HepG2 (cell line): ENCODE measurements around the gene NLRP4. TPM values are rescaled to one million over a fixed set of nuclear protein-coding genes. Genes with fewer than 3 reads are reported as not detected.

Experiments
- ATAC-seq: fragments of 200-7000 bp; cut with Tn5 transposase; 3 replicates; pipeline ENCODE4 v1.9.1; 2020; ENCODE audit warnings: mild to moderate bottlenecking, moderate library complexity
- BruUV-seq: library from RNA; stranded (reverse); fragments of 400-500 nt; replicated peaks from 2 replicates; lab custom pipeline; 2021; lab: Mats Ljungman, UMichigan
- CTCF ChIA-PET: fragments of 300-600 bp; formaldehyde crosslinking; extraction: SDS; loops from one replicate; lab custom pipeline; 2021; ENCODE audit warnings: low total read pairs, inconsistent platforms, low intra/inter-chr PET ratio; lab: Yijun Ruan, JAX
- POLR2A ChIA-PET: fragments of 350-600 bp; sonication (Branson Sonifier 250); formaldehyde crosslinking; loops from one replicate; lab custom pipeline; 2020; ENCODE audit warnings: antibody characterized with exemption, inconsistent platforms; lab: Yijun Ruan, JAX
- DNase-seq: peaks from one replicate; pipeline ENCODE4 v3.0.0-alpha.2; 2015; ENCODE audit warnings: low spot score
- FAIRE-seq: peaks from 3 replicates; lab custom pipeline; 2011; peaks lifted over from hg19 to GRCh38; lab: Jason Lieb, UNC
- H2AFZ ChIP-seq: one replicate; pipeline ENCODE4 v1.6.1; 2011; ENCODE audit warnings: low read length, inconsistent platforms
- H3K27ac ChIP-seq: fragments of 300-600 bp; 3 replicates; pipeline ENCODE4 v1.8.0; 2011; ENCODE audit warnings: mixed run types, mild to moderate bottlenecking, mixed read lengths, low read length, inconsistent platforms; ENCODE audit not compliant: insufficient read depth; ENCODE audit errors: extremely low read length
- H3K27me3 ChIP-seq, 2 experiments: fragments of 200-600 bp in 1 of 2; 2 replicates in 1 of 2; 3 replicates in 1 of 2; pipeline versions ENCODE4 v1.6.0 to v1.8.0; 2011; ENCODE audit warnings: low read length in 2 of 2, mild to moderate bottlenecking in 2 of 2, moderate library complexity in 2 of 2, inconsistent platforms in 1 of 2; ENCODE audit not compliant: insufficient read depth in 2 of 2, control insufficient read depth in 1 of 2
- H3K36me3 ChIP-seq, 2 experiments: fragments of 200-600 bp in 1 of 2; replicated peaks in 1 of 2; 2 replicates in 1 of 2; 3 replicates in 1 of 2; pipeline versions ENCODE4 v1.5.1 to v1.8.0; 2011; ENCODE audit warnings: low read length in 2 of 2, inconsistent platforms in 1 of 2; ENCODE audit not compliant: insufficient read depth in 2 of 2, control insufficient read depth in 1 of 2
- H3K4me1 ChIP-seq: 2 replicates; pipeline ENCODE4 v1.5.1; 2012; ENCODE audit warnings: low read length, inconsistent platforms; ENCODE audit not compliant: insufficient read depth
- H3K4me2 ChIP-seq: 2 replicates; pipeline ENCODE4 v1.6.0; 2011; ENCODE audit warnings: low read depth, low read length, inconsistent platforms
- H3K4me3 ChIP-seq, 3 experiments: fragments of 200-600 bp in 1 of 3; sonication (generic), shearing (Covaris generic) in 1 of 3; replicated peaks in 1 of 3; 2 replicates each; pipeline ENCODE4 v1.5.1; 2011 to 2016; ENCODE audit warnings: low read length in 3 of 3, inconsistent platforms in 2 of 3, low read depth in 2 of 3, mild to moderate bottlenecking in 2 of 3, control low read depth in 1 of 3, mixed read lengths in 1 of 3; ENCODE audit not compliant: insufficient read depth in 1 of 3
- H3K79me2 ChIP-seq: one replicate; pipeline ENCODE4 v1.6.1; 2011; ENCODE audit warnings: low read length, inconsistent platforms; ENCODE audit not compliant: insufficient read depth
- H3K9ac ChIP-seq: 2 replicates; pipeline ENCODE4 v1.6.0; 2011; ENCODE audit warnings: mild to moderate bottlenecking, low read depth, low read length, inconsistent platforms; ENCODE audit not compliant: insufficient read depth
- H3K9me3 ChIP-seq: 2 replicates; pipeline ENCODE4 v1.5.1; 2012; ENCODE audit warnings: mild to moderate bottlenecking, low read length
- H4K20me1 ChIP-seq: 2 replicates; pipeline ENCODE4 v1.6.0; 2011; ENCODE audit warnings: inconsistent platforms, mild to moderate bottlenecking, low read length, moderate library complexity; ENCODE audit not compliant: insufficient read depth
- AKAP8 ChIP-seq: sonication (generic); formaldehyde crosslinking; IDR thresholded peaks from 2 replicates; pipeline ENCODE4 v1.5.1; 2020; ENCODE audit warnings: mild to moderate bottlenecking, missing genetic modification reagents
- CHD4 ChIP-seq: fragments of 200-600 bp; sonication (generic); IDR thresholded peaks from 2 replicates; pipeline ENCODE4 v1.7.0; 2017; ENCODE audit warnings: mild to moderate bottlenecking, low read length, borderline replicate concordance
- HINFP ChIP-seq: sonication (generic); formaldehyde crosslinking; IDR thresholded peaks from 2 replicates; pipeline ENCODE4 v1.4.0; 2020; ENCODE audit warnings: low read depth, mild to moderate bottlenecking, missing genetic modification reagents
- HOXD1 ChIP-seq: sonication (generic); formaldehyde crosslinking; IDR thresholded peaks from 2 replicates; pipeline ENCODE4 v1.5.0; 2020; ENCODE audit warnings: missing genetic modification reagents
- KIAA2018 ChIP-seq: sonication (generic); formaldehyde crosslinking; IDR thresholded peaks from 2 replicates; pipeline ENCODE4 v1.5.0; 2020; ENCODE audit warnings: mild to moderate bottlenecking, missing genetic modification reagents, borderline replicate concordance
- MAF1 ChIP-seq: sonication (generic); formaldehyde crosslinking; IDR thresholded peaks from 2 replicates; pipeline ENCODE4 v1.5.0; 2020; ENCODE audit warnings: missing genetic modification reagents, borderline replicate concordance
- MXD1 ChIP-seq: sonication (generic); formaldehyde crosslinking; IDR thresholded peaks from 2 replicates; pipeline ENCODE4 v1.4.0; 2020; ENCODE audit warnings: mild to moderate bottlenecking, missing genetic modification reagents
- NCOA5 ChIP-seq: sonication (generic); formaldehyde crosslinking; IDR thresholded peaks from 2 replicates; pipeline ENCODE4 v1.4.0; 2020; ENCODE audit warnings: missing genetic modification reagents
- NFIB ChIP-seq: sonication (generic); formaldehyde crosslinking; IDR thresholded peaks from 2 replicates; pipeline ENCODE4 v1.9.0; 2021; ENCODE audit warnings: missing genetic modification reagents, mild to moderate bottlenecking, borderline replicate concordance
- PHF8 ChIP-seq: sonication (generic); formaldehyde crosslinking; IDR thresholded peaks from 2 replicates; pipeline ENCODE4 v1.5.0; 2020; ENCODE audit warnings: missing genetic modification reagents
- SAP130 ChIP-seq: IDR thresholded peaks from 2 replicates; pipeline ENCODE4 v1.6.1; 2016; ENCODE audit warnings: low read depth
- SNAPC2 ChIP-seq: sonication (generic); formaldehyde crosslinking; IDR thresholded peaks from 2 replicates; pipeline ENCODE4 v1.8.1; 2022; ENCODE audit warnings: mild to moderate bottlenecking, missing genetic modification reagents
- ZBTB34 ChIP-seq: sonication (generic); formaldehyde crosslinking; IDR thresholded peaks from 2 replicates; pipeline ENCODE4 v1.8.0; 2022; ENCODE audit warnings: mild to moderate bottlenecking, missing genetic modification reagents
- ZNF562 ChIP-seq: sonication (generic); formaldehyde crosslinking; IDR thresholded peaks from 2 replicates; pipeline ENCODE4 v1.8.0; 2022; ENCODE audit warnings: missing genetic modification reagents, borderline replicate concordance
- WGBS: methylation state at CpG from one replicate; pipeline ENCODE4 v1.1.6; 2017; ENCODE audit warnings: low lambda C conversion rate; 5-methylcytosine and 5-hydroxymethylcytosine counted together
- in situ Hi-C: cut with HindIII; loops from 2 replicates; pipeline ENCODE4 v1.10.0; 2017; ENCODE audit warnings: low pct_unique_long_range_greater_than_20kb; ENCODE audit not compliant: extremely low pct_ligation_motif_present
- intact Hi-C: fragments of 100-400 bp; cut with micrococcal nuclease; formaldehyde crosslinking; loops from one replicate; pipeline ENCODE4 v1.10.0; 2022; ENCODE audit not compliant: unreplicated experiment
- polyA plus RNA-seq, 8 experiments: library from polyadenylated mRNA; depleted of rRNA in 3 of 8; stranded (reverse) in 7 of 8; unstranded in 1 of 8; fragments of >200 nt; fragmentation: Illumina TruSeq in 4 of 8; extraction: Trizol in 4 of 8; gene quantifications; 2 replicates each; pipeline versions ENCODE4 v1.2.1 to v1.2.3, GENCODE V29; 2011 to 2016; ENCODE audit warnings: low read depth in 4 of 8, missing spikeins in 1 of 8, mixed read lengths in 1 of 8; ENCODE audit not compliant: insufficient read depth in 1 of 8
- total RNA-seq, 5 experiments: library from RNA; depleted of rRNA; stranded (reverse); fragments of >200 nt; fragmentation: Illumina TruSeq; extraction: Trizol; gene quantifications; 2 replicates each; pipeline ENCODE4 v1.2.3, GENCODE V29; 2016; ENCODE audit warnings: low read depth in 1 of 5

Gene NLRP4
- total and polyA plus RNA-seq, 2 of the 13 experiments (the other 11 are each of a cell fraction or from before 2014, with no cell fraction given): not detected

- Histone ChIP-seq H3K9me3 (no peaks in the 10 kb centered on the region), H3K4me1 (no peaks in the 10 kb centered on the region), H3K27me3 (peaks cover 1 to 18% of the 10 kb centered on the region in 2 experiments), H3K79me2 (no peaks in the 10 kb centered on the region), H3K9ac (no peak overlapping the region), H3K27ac (no peak overlapping the region), H3K4me3 (no peak overlapping the region), H3K36me3 (no peaks in the 10 kb centered on the region), H2AFZ (no peak overlapping the region), H4K20me1 (no peaks in the 10 kb centered on the region), H3K4me2 (no peak overlapping the region)
- FAIRE-seq (no peak), DNase-seq (no peak), ATAC-seq (no peak)
- CTCF ChIA-PET: no interaction called here
- POLR2A ChIA-PET: no interaction called here
- BruUV-seq: no TSS peak
- WGBS: 31% methylated on average over 11 of the region's 14 CpGs
- in situ Hi-C loops (no loop called here), intact Hi-C loops (no loop called here)
- no peak for TF ChIP-seq NCOA5 (CRISPR knock-in tag)
- no peak for TF ChIP-seq KIAA2018 (CRISPR knock-in tag)
- no peak for TF ChIP-seq MXD1
- TF ChIP-seq MAF1: no peak
- TF ChIP-seq CHD4: no peak
- TF ChIP-seq AKAP8 (CRISPR knock-in tag): no peak
- TF ChIP-seq ZNF562 (CRISPR knock-in tag): no peak
- no peak for TF ChIP-seq HINFP (CRISPR knock-in tag)
- TF ChIP-seq HOXD1: no peak
- TF ChIP-seq NFIB (CRISPR knock-in tag): no peak
- no peak for TF ChIP-seq SAP130 (CRISPR knock-in tag)
- no peak for TF ChIP-seq PHF8 (CRISPR knock-in tag)
- TF ChIP-seq ZBTB34 (CRISPR knock-in tag): no peak
- TF ChIP-seq SNAPC2 (CRISPR knock-in tag): no peak
Measured at GRCh38 chr19:55930996-55931515, 94.7 kb downstream of the NLRP4 start.
